VCaP (cell line): ENCODE measurements around the gene PARD3B.

Experiments used
- H3K27ac ChIP-seq: fragments of 450-650 bp; 2 replicates; pipeline ENCODE4 v1.5.1; 2017
- CTCF ChIP-seq: fragments of 450-650 bp; conservative IDR thresholded peaks from 2 replicates; pipeline ENCODE4 v1.5.1; 2017; ENCODE audit warnings: mild to moderate bottlenecking, moderate library complexity

The PARD3B gene

GRCh38 chr2:205656941-205657340 is 1111.7 kb downstream of the PARD3B start:
- no peak overlapping the region for H3K27ac ChIP-seq
- TF ChIP-seq CTCF, result no peak

- TF ChIP-seq CTCF, result no peak
- no peak overlapping the region for H3K27ac ChIP-seq
Measured at GRCh38 chr2:205657579-205657978, 1112.3 kb downstream of the PARD3B start.

- TF ChIP-seq CTCF, result no peak
- H3K27ac ChIP-seq, result no peak overlapping the region
Measured at GRCh38 chr2:205658068-205658467, 1112.8 kb downstream of the PARD3B start.

GRCh38 chr2:205658572-205658971 is 1113.3 kb downstream of the PARD3B start:
- H3K27ac ChIP-seq, result no peak overlapping the region
- TF ChIP-seq CTCF, result no peak

GRCh38 chr2:205659922-205660321 is 1114.6 kb downstream of the PARD3B start:
- no peak overlapping the region for H3K27ac ChIP-seq
- TF ChIP-seq CTCF, result no peak

- no peak for TF ChIP-seq CTCF
- H3K27ac ChIP-seq, result no peak overlapping the region
Measured at GRCh38 chr2:205660521-205661124, 1115.3 kb downstream of the PARD3B start.

GRCh38 chr2:205661281-205661680 is 1116.0 kb downstream of the PARD3B start:
- H3K27ac ChIP-seq, result no peak overlapping the region
- TF ChIP-seq CTCF, result no peak
